Fibroblast of peridontal ligament (primary cell): ENCODE data around the gene GRIK5.

Source experiments
- DNase-seq: peaks from one replicate; pipeline ENCODE4 v3.0.0-alpha.2; 2010; ENCODE audit errors: extremely low read depth

Gene GRIK5

GRCh38 chr19:42076380-42076944, 6.5 kb upstream of the GRIK5 start:
- DNase-seq, result no peak

- DNase-seq, result peak; percentile 99
These were observed 5.8 kb upstream of the GRIK5 start, which contains the start of gene ZNF574 for GRCh38 chr19:42075616-42076379. Gene ZNF574, plus strand, starts transcription at chr19:42076166. Its CDS starts 2,441 bp downstream, at chr19:42078607.

- no peak for DNase-seq
These were observed 5.3 kb upstream of the GRIK5 start for GRCh38 chr19:42075364-42075615.

DNA sequence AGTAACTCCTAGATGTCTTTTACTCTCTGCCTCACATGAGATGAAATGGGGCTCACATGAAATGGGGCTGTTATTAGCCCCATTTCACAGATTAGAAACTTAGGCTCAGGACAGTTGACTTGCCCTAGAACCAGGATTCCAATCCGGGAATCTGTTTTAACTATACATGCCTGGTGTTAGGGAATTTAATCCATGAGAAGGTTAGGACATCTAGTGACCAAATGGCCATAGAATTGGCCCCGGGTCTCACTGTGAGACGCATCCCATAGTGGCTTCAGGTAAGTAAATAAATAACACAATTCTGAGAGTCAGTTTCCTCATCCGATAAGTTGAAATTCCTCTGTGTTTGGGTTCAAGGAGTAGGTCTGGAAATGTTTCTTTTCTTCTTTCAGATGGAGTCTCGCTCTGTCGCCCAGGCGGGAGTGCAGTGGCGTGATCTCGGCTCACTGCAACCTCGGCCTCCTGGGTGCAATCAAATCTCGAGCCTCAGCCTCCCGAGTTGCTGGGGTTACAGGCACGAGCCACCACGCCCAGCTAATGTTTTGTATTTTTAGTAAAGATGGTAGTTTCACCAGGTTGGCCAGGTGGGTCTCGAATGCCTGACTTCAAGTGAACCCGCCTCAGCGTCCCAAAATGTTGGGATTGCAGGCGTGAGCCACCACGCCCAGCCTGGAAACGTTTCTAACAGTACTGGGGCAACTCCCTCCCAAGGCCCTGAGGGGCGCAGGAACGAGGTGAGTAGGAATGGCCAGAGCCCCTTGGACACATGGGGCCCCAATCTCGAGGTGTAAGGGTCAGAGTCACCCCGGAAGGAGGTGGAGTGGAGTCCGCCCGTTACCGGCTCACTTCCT, 4.7 kb upstream of the GRIK5 start:
- DNase-seq, result no peak

GRCh38 chr19:42071247-42071646, 1.2 kb upstream of the GRIK5 start:
- DNase-seq, result no peak

- no peak for DNase-seq
These were observed 1.0 kb downstream of the GRIK5 start for GRCh38 chr19:42068756-42069571.

DNA sequence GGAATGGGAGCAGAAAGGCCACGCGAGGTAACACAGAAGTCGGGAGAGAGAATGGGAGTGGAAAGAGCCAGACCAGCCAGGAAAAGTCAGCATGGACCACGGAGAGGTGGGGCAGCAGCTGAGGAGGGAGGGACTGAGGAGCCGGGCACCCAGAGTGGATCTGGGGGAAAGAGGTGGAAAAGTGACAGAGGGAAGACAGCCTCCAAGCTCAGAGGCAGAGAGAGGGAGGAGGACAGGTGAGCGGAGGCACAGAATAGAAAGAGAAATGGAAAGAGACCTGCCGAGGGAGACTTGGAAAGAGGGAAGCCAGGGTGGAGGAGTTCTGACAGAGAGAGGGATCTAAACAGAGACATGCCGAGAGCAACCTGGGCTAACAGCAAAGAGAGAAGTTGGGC, 1.6 kb downstream of the GRIK5 start:
- DNase-seq, result no peak

DNA sequence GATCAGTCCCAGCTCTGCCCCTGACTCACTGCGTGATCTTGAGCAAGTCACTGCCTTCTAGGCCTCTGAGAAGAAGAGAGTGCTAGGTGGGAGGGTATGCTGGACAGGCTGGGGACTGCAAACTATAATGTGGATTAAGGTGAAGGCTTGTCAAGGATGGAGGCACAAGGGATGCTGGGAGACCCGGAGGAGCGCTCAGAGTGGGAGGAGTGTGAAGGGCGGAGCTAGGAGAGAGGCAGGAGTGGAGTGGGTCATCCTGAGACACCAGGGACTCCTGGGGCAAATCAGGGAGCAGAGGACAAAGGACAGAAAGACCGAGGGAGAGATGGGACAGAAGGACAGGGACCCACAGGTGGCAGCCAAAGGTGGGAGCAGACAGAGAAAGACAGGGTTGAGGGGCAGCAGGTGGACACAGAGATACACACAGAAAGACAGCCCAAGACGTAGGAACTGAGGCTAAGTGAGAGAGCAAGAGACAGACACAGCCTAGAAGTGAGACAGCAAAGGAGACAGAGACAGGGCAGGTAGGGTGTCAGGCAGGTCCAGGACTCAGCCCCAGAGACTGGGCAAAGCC, 2.6 kb downstream of the GRIK5 start:
- no peak for DNase-seq

DNA sequence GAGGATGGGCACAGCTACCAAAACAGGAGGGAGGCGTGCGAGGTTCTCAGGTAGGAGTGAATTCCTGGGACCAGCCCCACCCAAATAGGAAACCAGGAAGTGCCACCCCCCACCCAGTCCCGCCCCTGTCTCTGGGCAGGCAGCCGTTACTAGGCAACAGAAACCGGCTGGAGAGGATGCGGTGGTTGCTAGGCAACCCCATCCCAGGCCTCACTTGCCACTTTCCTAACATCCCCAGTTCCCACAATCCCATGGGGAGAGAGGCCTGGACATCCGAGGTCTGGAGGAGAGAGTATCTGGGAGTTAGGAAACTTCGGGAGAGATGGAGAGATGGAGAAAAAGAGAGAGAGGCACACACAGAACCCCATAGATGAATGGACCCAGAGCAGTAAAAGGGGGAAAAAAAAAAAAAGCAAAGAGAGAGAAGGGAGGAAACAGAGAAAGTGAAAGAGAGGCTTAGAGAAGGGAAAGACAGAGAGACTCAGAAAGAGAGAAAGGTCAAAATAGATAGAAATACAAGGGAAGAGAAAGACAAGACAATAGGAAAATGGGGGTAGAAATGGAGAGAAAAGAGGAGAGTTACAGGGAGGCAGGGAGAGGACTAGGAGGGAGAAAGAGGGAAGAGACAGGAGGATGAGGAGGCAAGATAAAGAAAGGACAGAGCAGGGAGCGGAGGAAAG, 3.8 kb downstream of the GRIK5 start:
- no peak for DNase-seq

GRCh38 chr19:42065511-42065910, 4.5 kb downstream of the GRIK5 start:
- no peak for DNase-seq

DNA sequence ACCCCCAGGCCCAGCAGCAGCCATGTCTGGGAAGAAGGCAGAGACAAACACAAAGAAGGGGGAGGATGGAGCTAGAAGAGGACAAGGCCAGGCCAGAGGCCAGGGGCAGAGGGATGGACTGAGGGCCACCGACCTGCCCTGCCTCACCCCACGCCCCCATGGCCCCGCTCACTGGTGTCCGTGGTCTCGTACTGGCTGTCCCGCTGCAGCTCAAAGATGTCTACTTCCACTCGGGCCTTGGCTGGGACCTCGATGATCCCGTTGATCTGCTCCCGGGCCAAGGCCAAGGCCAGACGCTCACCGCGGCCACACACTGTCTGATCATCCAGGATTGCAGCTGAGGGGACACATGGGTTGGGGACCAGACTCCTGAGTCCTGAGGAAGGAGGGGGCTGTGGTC, 5.0 kb downstream of the GRIK5 start:
- no peak for DNase-seq

- DNase-seq, result no peak
These were observed 5.6 kb downstream of the GRIK5 start for GRCh38 chr19:42064432-42064831.

- DNase-seq, result no peak
These were observed 7.6 kb downstream of the GRIK5 start for GRCh38 chr19:42062381-42062780.

DNA sequence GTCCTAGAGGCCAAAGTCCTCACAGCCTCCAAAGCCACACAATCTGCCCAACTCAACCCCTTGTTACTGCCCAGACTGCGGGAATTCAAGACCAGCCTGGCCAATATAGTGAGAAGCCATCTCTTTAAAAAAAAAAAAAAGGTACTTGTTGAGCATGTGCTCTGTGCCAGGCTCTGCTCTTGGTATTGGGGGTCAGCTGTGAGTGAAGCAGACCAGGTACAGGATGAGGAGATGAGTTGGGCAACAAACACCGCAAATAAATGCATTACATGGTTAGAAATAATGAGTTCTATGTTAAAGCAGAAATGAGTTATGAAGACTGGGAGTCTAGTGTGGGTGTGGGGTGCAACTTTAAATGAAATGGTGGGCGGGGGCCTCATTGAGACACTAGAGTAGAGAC, 9.9 kb downstream of the GRIK5 start:
- DNase-seq, result no peak

GRCh38 chr19:42059196-42059595, 10.8 kb downstream of the GRIK5 start:
- no peak for DNase-seq

DNA sequence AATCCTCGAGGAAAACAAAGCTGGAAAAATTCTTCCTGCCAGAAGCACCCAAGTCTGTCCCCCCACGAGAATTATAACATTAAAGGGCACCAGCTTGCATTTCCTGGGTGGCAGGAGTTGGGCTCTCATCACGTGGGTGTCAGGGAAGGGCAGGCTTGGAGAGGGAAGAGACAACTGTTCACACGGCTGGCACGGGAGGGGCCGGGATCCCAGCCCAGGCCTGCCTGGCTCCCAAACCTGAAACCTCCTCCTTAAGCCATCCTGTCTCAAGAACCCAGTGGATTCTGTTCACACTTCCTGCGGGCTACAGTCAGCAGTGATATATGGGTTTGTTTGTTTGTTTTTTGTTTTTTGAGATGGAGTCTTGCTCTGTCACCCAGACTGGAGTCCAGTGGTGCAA, 12.2 kb downstream of the GRIK5 start:
- DNase-seq, result no peak

- no peak for DNase-seq
These were observed 15.8 kb downstream of the GRIK5 start for GRCh38 chr19:42054205-42054604.

- DNase-seq, result no peak
These were observed 16.7 kb downstream of the GRIK5 start for GRCh38 chr19:42053037-42053935.

- no peak for DNase-seq
These were observed 17.7 kb downstream of the GRIK5 start for GRCh38 chr19:42052241-42052863.
